Stimulated activated CD4-positive, alpha-beta T cell treated with anti-CD3 and anti-CD28 coated beads, Interleukin-4, amount 100 ng/mL, for 24 hours (primary cell): Measurements from ENCODE around the gene FLT4.

ENCODE experiments used
- DNase-seq: peaks from one replicate; pipeline ENCODE4 v3.0.0-alpha.2; 2020

Gene FLT4

DNA sequence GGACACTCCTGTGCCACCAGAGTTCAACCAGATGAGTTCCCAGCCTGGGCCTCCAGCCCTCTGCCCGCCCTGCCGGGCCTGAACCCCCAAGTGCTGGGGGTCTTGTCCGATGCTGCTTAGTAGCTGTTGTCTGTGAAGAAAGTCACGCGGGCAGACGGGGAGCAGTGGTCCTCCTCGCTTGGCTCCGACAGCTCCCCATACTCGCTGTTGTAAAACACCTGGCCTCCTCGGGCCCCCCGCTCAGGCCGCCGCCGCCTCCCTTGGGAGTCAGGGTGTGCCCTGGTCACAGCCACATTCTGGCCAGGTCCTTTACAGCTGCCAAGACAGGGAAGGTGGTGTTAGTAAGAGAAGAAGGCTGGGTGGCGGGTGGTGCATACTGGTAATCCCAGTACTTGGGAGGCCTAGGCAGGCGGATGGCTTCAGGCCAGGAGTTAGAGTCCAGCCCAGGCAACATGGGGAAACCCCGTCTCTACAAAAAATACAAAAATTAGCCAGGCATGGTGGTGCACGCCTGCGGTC lies 46.3 kb downstream of the FLT4 start:
- no peak for DNase-seq

DNA sequence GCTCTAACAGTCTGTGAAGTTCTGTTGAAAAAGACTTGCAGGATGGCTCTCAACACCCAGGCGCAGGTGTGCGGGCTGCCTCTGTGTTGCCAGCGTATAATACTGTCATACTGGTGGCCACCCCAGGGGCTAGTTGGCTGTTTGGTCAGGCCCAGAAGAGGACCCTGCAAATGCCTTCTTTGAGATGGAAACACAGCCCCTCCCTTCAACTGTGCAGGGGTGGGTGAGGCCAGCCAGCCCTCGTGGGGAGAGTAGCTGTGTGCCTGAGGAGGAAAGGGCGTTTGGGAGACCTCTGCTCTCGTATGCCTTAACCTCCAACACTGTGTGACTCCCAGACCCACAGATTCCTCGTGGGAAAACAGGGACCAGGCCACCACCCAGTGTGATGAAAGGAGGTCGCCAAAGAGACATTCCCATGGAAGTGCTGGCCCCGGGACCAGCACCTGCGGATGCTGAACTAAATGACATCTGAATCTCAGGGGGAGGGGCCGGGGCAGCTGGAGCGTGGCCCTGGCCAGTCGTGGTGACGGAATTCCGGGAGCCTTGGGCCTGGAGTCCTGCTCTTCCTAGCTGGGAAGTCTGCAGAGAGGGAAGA lies 46.8 kb downstream of the FLT4 start:
- no peak for DNase-seq

DNA sequence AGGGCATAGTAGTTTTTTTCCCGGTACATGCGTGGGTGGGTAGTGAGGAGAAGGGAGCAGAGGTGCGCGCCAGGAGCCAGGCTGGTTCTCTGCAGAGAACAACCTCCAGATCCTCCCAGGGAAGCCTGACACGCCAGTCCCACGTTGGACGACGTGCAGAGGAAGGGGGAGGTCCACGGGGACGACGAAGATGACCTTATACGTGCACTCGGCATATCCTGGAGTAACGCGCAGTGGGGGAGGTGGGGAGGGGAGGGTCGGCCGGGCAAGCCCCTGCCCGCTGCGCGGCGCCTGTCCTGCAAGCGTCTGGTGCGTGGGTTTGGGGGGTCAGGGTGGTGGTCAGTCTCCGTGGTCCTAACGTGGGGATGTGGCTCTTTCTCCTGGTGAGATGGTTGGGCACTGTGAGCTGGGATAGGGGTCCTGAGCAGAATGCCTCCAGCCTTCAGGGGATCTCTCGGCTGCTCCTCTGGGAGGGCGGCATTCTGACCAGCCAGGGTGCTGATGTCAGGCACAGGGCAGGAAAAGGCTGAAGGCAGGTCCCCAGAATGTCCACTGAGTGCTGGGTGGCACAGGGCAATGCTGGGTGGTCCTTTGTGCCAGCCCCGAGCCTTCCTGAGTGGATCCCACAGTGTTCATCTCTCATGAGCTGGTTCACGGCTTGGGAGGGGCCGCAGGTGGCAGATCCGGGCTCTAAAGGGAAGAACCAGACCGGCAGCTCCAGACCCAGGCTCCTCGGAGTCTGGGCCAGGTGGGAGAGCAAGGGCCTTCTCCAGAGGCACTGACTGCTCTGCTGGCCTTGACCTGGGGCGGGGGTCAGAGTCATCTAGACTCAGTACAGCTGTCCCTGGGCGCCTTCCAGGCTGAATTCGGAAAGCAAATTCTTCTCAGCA lies 47.6 kb downstream of the FLT4 start:
- no peak for DNase-seq

DNA sequence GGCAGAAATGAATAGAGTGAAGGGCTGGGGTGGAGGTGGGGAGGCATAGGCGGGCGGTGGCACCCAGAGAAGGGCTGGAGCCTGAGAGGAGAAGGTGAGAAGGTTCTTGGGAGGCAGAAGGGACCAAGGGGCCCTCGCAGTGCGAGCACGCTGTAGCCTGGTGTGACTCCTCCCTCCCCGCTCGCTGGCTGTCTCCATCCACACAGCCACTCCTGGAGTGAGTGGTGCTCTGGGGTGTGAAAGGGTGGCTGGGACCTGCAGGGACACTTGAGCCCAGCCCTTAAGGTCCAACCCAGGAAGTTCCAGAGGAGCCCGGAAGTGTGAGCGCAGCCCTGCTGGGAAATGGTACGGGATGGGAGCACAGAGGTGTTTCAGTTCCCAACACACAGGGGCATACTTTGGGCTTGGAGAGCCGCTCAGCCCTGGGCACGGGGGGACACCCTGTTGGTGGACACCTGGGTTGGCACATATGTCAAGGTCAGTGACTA lies 48.8 kb downstream of the FLT4 start:
- DNase-seq: no peak

DNA sequence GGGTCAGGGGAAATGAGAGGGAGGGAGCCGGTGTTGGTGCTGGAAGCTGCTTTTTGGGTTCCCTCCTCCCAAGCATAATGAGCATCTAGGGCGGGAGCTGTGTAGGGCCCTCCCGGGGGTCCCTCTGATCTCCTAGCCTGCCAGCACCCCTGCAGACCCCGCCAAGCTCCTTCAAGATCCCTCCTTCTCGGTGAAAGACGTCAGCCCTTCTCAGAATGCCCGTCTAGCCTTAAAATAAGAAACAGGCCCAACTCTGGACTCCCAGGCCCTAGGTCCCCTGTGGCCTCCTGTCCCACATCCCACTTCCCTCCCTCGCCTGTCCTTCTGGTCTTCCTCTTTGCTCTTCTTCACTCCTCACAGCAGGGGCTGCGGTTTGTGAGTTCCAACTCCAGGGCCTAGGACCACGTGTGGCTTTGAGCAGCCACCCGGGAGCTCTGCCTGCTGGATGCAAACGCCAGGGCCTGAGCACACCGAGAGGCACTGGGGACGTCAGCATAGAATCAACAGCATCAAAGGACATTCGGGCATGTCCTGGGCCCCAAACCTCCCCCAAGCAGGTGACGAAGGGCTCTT lies 49.3 kb downstream of the FLT4 start:
- no peak for DNase-seq

DNA sequence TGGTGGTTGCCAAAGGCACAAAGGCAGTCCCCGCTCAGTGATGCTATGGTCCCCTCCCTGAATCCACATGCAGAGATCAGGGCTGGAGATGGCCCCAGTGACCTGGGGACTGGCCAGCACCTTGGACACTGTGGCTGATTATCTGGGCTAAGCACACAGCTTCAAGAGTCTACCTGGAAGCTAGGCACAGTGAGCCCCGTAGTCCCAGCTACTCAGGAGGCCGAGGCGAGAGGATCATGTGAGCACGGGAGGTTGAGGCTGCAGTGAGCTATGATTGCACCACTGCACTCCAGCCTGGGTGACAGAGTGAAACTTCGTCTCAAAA lies 49.8 kb downstream of the FLT4 start:
- no peak for DNase-seq

DNA sequence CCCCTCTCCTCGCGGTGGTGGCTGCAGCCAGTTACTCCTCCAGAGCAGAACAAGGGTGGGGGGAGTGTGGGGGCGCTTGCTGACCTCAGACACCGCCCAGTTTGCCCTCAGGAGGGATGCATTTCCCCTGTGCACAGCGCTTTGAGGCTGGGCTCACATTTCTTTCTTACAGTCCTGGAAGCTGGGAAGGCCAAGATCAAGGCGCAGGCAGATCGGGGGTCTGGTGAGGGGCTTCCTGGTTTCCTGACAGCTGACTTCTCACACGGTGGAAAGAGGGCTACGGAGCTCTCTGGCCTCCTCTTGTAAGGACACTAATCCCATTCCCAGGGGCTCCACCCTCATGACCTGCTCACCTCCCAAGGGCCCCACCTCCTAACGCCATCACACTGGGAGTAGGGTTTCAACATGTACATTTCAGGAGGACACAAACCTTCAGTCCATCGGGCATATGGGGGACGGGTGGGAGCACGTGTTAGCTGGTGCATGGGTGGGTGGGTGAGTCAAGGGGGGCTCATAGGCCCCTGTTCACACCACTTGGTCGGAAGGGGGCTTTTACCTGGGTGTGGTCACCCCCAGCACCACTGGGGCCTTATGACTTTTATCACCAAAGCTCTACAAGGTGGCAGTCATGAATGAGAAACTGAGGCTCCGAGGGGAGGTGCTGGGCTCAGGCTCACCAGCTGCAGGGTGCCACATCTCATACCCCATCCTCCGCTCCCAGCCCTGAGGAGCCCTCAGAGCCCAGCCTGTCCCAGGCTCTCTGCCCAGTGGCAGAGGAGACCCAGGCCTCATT lies 50.4 kb downstream of the FLT4 start:
- peak; percentile 1 for DNase-seq

DNA sequence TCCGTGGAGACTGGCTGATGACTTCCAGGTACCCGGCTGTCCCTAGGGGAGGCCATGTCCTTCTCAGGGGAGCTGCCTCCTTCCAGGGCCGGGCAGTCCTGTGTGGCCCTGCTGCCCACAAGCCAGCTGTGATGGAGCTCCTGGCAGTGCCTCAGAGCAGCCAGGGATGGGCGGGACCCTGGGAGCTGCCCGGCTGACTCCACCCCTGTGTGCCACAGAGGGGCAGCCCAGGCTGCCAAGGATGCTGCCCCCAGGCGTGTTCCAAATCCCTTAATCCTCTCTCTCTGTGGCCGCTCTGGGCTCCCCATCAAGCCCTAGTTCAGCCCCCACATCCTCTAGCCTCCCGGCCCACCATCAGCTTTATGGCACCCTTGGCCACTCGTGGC lies 51.1 kb downstream of the FLT4 start:
- no peak for DNase-seq

DNA sequence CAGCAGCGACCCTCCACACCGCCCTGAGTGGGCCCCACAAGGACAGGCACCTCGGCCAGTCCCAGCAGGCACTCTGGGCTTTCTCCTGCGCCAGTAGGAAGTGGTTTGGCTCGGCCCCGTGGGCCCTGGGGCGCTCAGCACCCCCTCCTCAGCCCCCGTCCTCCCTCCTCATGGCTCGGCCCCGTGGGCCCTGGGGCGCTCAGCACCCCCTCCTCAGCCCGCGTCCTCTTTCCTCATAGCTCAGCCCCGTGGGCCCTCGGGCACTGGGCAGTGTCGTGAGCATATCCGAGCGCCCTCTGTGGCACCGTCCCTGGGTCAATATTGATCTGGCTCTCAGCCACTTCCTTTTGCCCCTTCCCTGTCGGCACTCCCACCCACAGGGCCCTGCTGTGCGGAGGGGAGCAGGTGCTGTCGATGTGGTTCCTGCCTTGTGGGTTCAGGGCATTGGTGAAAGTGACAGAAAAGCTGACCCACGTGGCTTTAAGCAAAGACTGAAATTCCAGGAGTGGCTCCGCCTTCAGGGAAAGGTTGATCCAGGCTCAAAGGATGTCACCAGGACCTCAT lies 52.6 kb downstream of the FLT4 start:
- no peak for DNase-seq

DNA sequence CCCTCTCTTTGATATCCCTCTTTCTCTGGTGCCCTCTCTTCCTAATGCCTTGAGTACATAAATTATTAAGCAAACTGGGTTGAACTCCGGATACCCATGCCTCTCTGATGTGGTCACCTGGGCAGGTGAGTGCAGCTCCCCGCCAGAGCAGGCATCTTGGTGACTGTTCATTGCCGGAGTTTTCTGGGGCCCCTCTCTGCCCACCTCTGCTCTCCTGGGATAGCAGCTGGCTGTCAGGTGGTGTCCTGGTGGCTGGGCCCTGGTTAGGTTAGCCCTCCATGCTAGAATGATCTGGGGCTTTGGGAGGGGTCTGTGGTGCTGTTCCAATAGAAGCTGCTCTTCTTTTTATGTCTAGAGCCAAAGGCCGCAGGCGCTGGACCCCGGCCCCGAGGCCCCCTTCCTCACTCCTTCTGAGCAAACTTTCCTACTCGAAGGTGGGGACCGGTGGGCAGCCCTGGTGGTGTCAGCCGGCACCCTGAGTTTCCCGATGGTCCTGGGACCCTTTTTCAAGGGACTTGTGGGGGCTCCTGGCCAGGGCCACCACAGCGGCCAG lies 53.2 kb downstream of the FLT4 start:
- DNase-seq: no peak

DNA sequence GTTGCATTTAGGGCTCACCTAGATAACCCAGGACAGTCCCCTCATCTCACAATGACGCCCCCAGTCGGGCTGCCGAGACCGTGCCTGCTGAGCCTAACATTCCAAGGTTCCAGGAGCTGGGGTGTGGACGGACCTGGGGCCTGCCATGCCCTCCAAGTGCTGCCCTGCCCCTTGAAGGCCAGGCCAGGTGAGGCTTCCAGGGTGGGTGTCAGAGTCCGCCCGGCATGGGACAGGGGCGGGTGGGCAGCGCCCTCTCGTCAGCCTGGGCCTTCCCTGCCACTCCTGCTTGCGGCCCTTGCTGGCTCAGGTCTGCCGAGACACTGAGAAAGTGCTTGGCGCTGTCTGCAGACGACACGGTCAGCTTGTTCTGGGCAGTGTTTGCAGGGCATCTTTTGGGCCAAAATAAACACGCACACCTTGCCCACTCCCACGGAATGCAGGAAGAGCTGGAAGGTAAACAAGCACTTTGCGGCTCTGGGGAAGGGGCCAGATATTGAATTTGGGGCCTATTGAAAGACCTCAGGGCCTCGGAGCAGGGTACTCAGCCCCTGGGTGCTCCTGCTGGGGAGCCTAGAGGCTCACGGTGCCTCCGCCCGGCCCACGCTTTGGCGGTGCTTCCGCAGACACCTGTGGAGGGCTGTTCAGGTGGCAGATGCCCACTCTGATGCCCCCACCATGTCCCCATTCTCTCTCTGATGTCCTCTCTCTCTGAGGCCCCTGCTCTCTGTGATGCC lies 53.9 kb downstream of the FLT4 start:
- DNase-seq: no peak

DNA sequence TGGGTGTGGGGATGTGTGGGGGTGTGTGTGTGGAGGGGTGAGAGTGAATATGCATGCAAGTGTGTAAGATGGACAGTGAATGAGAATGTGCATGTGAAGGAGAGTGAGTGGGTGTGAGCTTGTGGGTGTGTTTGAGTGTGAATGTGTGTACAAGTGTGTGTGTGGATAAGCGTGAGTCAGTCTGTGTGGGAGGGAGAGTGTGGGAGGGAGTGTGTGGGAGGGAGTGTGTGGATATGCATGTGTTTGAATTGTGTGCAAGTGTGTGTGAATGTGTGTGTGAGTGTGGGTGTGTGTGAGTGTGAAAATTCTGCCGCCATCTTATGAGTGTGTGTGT lies 54.4 kb downstream of the FLT4 start:
- no peak for DNase-seq

DNA sequence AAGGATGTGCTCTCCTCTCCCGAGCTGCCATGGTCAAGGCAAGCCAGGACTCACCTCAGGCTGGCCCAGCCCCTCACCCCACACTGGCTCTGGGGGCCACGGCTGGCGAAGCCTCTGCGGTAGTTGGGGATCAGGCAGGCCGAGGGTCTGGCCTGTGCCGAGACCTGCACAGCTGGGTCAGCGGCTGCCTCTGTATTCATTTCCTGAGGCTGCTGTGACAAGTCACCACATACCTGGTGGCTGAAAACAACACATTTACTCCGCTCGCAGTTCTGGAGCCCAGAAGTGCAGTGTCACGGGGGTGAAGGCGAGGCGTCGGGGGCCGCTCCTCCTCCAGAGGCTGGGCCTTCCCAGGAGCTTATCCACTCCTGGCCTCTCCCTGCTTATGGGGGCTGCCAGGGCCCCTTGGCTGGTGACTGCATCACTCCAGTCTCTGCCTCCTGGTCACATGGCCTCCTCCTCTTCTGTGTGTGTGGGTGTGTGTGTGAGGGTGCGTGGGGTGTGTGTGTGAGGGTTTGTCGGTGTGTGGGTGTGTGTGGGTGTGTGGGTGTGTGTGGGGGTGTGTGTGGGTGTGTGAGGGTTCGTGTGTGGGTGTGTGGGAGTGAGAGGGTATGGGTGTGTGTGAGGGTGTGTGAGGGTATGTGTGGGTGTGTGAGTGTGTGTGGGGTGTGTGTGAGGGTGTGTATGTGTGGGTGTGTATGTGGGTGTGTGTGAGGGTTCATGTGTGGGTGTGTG lies 54.9 kb downstream of the FLT4 start:
- DNase-seq: no peak

DNA sequence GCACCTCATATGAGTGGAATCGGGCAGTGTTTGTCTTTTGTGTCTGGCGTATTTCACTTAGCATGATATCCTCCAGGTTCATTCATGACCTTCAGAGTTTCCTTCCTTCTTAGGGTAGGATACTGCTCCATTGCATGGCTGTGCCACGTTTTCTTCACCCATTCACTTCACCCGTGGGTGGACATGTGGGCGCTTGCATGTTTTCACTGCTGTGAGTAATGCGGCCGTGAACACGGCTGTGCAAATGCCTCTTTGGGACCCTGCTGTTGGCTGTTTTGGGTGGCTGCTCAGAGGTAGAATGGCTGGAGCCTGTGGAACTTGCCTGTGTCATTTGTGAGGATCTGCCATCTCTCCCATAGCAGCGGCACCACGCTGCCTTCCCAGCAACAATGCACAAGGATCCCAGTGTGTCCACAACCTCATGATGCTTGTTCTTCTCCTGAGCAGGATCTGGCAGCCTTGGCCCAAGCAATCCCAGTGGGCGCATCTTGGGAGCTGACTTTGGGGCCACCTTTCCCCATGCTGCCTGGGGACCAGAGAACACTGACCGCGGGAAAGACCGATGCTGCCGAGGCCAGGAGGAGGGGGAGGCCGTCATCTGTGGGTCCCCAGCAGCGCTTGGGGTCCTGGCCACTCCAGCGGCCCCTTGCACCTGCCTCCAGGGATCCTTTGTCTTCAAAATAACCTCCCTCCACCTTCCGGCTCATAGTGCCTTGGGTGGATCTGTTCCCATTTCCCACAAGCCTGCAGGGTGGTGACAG lies 55.8 kb downstream of the FLT4 start:
- DNase-seq: no peak

DNA sequence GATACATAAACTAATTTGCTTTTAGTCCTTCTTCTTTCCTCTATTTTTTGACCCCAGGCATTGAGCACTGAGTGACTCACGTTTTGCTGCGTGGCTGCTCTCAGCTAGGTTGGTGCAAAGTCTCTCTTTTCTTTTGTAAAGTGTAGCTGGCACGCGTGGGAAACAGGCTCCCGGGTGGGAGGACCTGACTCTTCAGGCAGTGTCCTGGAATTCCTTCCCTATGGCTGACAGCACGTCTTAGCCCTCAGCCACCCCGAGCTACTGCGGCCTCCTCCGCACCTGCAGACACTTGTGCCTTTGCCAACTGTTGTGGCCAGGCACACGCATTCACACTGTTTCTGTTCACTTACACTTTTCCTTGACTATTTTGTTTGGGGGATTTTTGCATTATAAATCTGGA lies 57.2 kb downstream of the FLT4 start:
- DNase-seq: no peak

DNA sequence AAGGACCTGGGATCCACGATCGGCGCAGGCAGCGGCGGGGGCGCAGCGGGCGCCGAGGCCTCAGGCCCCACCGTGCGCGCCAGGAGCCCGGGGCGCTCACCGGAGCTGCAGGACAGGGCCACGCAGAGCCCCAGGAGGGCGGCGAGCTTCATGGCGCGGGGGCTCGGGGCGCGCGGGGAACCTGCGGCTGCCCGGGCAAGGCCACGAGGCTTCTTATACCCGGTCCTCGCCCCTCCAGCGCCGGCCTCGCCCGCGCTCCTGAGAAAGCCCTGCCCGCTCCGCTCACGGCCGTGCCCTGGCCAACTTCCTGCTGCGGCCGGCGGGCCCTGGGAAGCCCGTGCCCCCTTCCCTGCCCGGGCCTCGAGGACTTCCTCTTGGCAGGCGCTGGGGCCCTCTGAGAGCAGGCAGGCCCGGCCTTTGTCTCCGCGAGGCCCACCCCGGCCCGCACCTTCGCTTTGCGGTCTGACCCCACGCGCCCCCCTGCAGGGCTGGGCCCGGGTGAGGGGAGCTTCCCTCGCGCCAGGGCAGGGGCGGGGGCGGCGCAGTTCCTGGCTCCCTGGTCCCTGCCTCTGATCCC lies 58.0 kb downstream of the FLT4 start, which contains the start of gene SCGB3A1:
TSS of gene SCGB3A1 (minus strand) at position 189 of the 577 bp plus-strand sequence. CDS start at position 152, 37 bp downstream.
- no peak for DNase-seq

DNA sequence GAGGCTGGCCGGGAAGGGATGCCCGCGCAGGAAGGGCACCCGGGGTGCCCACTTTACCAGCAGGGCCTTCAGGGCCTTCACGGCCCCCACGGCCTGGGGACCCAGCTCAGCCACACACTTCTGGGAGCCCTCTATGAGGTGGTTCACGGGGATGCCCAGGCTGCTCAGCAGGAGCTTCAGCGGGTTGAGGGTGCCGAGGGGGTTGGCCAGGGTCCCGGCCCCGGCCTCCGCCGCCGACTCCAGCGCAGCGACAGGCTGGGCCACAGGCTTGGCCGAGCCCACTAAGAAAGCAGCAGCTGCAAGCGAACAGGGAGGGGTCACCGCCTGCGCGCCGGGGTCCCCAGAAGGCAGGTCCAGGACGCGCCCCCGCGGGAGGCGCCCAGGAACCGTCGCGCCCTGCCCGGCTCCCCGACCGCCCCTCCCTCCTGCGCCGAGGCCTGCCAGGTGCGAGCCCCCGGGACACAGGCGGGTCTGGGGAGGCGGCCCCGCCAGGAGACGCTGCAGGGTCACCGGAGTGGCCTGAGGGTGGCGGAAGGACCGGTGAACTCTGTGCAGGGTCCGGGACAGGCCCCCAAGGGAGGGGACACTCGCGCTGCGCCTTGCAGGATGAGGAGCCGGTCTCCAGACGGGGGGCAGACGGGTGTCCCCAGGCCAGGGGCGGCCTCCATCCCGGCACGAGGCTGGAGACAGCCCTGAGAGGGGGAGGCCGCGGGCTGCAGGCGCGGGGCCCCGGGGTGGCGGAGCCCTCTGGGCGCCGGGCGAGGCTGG lies 58.7 kb downstream of the FLT4 start:
- DNase-seq: no peak

DNA sequence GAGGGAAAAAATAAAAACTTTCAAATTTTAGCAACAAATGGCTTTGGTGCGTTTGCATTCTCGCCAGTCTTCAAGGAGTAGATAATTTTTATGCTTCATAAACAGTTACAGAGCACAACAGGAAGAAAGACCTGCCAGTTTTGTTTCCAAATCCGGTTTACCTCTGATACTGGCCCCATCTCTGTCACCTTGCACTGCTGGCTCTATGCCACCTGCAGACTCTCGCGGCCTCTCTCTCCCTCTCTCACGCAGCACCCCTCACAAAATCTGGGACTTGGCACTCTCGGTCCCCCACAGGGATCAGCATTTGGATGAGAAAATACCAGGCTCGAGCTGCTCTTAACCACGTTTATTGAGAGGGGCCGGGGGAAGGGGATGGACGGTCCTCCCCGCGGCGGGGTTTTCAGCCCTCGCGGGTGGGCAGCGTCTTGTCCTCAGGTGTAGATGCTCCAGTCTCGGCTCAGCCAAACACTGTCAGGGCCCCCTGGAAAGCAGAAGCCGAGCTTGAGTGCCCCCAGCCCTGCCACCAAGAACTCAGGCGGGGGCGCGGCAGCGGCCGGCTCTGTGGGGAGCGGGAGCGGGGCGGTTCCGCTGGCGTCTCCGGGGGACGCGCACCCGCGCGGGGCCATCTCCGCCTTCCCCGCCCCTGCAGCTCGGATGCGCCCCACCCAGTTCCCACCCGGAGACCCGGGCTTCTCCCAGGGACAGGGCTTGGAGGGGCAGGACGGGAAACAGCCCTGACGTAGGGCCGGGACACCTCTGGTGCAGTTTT lies 59.4 kb downstream of the FLT4 start:
- no peak for DNase-seq
